Measurements from ENCODE around the gene HELZ2.

Gene HELZ2

DNA sequence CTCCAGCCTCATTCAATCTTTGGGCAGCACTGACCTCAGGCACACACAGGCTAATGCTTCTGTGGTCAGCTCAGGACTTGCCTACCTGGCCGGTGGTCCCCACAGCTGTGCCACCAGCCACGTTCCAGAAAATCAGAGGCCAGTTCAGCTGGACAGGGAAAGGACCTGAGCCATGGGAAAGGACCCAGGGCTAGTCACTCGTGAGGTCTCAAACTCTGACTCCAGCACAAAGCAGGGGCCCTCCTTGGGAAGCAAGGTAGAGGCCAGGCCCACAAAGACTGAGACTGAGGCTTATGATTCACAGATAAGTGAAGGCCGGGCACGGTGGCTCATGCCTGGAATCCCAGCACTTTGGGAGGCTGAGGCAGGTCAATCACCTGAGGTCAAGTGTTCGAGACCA, 22.4 kb upstream of the HELZ2 start:
- no peak for DNase-seq

DNA sequence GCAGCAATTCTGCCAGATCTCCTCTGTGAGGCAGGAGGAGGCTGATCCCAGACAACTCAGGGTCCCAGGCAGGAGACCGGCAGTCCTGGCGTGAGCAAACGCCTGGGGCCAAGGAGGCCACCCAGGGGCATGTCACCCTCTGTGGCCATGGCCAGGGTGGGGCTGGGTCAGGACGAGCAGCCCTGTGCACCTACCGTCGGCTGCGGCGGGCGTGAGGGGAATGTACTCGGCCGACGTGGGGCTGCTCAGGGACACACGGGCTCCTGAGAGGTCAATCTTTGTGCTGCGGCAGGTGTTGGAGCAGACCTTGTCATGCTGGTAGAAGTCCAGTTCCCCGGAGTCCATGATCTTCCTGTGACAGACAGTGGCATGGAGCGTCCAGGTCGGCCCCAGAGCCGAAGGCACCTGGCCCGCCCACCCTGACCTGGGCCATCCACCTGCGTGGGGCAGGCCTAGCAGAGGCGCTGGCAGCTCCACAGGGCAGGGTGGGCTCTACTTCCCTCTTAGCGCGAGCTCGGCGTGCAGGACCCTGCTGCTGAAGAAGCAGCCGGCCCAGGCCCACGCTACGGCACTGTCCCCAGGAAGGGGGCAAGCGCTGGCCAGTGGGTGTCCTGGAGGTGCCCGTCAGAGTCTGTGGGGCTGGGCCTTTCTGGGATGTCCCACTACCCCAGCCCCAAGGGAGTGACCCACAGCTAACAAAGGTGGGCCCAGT, 21.5 kb upstream of the HELZ2 start:
- no peak for DNase-seq

DNA sequence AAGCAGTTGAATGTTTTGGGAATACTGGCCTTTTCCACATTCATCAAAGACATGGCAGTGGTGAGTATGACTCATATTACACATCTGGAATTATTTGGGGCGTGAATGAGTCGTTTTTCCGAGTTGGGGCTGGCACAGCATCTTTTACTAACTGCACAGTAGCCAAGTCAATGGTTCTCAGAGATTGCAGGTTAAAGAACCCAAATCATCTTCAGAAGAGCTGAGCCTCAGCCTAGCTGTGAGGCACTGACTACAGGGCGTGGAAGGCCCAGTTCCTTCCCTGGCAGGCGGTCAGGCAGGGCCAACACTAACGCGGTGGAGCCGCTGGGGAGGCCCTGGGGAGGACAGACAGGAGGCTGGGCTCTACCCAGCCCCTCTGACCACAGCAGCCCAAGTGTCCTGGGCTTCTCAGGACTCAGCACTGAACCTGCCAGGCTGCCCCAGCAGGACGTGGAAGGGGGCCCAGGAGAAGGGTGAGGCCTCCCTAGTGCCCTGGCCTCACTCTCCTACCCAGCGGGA, 20.1 kb upstream of the HELZ2 start:
- DNase-seq = no peak

DNA sequence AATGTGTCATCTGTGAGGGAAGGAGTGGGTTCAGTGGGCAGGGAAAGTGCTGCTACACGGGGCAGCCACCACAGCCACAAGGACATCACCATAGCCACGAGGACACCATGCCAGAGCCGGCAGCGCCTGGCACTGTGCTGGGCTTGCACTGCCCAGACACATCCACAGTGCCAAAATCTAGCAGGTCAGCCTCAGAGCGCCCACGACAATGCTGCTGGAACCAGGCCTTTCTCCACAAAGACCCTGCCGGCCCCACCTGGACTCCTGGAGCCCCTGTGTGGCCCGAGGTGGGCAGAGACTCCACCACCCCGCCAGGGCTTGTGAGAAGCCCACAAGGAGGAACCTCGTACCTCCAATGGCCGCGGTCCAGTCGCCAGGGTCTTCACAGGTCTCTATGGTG, 18.6 kb upstream of the HELZ2 start:
- no peak for DNase-seq

DNA sequence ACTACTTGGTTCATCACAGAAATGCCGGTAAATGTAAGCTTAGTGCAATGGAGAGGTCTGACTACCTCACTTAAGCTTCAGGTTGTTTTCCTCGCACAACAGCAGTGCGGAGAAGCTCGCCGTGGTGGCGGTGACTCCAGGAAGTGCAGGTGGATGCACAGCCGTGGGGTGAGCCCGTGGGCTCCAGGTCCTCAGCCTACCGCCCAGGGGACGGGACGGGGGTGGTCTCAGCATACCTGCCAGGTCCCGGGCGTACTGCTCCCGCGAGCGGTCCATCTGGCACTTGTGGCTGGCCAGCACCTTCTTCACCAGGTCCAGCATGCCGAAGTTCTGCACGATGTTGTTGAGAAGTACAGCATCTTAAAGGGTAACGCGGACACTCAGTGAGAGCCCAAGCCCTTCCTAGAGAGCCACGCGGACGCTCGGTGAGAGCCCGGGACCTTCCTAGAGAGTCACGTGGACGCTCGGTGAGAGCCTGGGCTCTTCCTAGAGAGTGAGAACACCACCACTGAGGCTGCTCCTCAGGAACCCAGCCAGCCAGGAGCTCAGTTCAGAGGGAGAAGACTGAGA, 17.8 kb upstream of the HELZ2 start:
- no peak for DNase-seq

DNA sequence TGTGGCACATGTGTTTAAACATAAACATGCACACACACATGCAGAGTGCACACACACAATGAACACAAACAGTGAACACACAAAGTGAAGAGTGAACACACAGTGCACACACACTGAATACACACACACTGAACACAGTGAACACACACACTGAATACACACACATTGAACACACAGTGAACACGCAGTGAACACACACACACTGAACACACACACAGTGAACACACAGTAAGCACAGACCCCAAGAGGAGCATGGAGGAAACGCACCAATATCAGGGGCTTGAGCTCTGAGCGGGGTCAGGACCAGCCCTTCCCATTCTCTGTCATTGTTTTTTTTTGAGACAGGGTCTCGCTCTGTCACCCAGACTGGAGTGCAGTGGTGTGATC, 17.1 kb upstream of the HELZ2 start:
- DNase-seq = no peak

DNA sequence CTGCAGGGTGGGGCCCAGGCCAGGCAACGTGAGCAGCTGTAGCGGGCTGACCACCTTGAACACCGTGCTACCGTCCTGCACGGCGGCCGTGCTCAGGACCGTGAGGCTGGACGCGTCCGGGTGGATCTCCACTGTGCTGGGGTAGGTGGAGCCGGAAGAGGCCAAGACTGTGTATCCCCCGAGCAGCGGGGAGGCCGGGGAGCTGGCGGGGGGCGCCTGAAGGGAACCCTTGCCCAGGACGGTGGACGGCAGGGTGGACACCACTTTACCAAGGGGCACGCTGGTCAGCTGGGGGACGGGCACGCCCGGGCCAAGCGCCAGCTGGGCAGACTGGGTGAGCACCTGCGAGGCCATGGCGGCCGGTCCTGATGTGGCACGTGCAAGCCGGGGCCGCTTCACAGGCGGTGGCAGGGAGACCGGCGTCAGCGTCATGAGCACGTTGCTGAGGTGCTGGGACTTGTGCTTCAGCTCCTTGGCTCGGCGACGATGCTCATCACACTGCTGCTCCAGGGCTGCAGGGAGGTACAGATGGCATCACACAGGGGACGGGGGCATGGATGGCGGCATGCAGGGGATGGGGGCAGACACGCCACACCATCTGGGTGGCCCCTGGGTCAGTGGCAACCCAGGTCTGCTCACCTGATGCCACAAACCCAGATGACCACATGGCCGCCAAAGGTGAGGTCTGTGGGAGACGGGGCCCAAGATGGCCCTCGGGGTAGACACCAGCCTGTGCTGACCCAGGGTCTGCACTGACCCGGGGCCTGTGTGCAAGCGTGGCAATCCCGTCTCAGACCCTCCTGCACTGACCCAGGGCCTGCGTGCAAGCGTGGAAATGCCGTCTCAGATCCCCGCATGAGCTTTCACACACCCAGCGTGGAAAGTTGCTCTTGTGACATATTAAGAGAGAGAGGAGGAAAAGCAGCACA, 16.4 kb upstream of the HELZ2 start:
- DNase-seq = no peak

DNA sequence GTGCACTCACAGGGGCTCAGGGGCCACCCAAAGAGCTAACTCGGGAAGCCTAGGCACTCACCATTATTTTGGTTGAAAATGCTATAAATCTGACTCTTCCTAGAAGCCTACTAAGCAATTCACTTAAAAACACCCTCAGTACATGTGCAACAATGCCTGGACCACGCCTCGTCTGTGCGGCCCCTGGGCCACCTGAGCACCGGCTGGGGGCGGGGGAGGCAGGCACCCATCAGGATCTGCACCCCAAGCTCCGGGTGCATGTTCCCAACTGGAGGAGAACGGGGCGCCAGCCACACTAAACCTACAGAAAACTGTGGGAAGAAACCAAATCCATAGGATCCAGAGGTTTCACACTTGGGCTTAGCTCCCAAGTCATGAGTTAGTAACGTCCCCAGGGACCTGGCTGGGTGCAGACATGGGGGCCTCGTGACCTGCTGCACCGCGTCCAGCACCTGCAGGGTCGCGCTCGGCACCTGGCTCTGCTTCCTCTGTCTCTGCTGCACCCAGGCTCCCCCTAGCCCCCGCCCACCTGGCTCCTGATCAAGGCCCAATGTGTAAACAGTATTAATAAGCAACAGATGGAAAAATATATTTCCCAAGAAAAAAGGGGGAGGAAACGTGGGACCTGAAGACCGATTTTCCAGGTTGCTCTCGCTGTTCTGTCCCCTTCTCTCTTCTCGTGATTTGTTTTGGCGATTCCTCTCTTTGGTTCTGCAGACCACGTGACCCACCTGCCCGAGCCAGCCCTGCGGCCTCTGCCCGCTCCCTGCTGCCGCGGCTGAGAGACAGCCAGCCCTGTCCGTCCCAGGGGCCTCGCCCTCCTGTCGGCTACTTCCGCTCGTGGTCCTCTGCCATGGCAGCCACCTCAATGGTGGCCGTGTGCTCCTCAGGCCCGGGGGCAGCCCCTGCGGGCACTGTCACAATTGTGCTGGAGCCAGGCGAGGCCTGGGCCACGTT, 15.5 kb upstream of the HELZ2 start:
- no peak for DNase-seq

DNA sequence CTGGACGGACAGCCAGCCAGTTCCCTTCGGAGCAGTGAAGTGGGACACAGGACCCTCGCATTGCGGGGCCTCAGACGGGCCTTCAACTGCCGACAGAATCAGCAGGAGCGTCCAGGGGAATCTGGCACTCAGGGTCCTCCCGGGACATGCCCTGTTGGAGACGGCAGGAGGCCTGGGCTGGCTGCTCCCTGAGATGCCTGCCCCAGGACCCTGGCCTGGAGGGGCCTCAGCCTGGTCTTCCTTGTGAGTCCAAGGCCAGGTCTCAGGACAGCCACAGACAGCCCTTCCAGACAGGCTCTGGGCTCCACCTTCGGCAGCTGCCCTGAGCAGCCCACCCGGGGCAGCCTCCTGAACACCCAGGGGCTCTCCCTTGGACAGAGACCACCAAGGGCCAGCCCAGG, 14.6 kb upstream of the HELZ2 start:
- DNase-seq = no peak

DNA sequence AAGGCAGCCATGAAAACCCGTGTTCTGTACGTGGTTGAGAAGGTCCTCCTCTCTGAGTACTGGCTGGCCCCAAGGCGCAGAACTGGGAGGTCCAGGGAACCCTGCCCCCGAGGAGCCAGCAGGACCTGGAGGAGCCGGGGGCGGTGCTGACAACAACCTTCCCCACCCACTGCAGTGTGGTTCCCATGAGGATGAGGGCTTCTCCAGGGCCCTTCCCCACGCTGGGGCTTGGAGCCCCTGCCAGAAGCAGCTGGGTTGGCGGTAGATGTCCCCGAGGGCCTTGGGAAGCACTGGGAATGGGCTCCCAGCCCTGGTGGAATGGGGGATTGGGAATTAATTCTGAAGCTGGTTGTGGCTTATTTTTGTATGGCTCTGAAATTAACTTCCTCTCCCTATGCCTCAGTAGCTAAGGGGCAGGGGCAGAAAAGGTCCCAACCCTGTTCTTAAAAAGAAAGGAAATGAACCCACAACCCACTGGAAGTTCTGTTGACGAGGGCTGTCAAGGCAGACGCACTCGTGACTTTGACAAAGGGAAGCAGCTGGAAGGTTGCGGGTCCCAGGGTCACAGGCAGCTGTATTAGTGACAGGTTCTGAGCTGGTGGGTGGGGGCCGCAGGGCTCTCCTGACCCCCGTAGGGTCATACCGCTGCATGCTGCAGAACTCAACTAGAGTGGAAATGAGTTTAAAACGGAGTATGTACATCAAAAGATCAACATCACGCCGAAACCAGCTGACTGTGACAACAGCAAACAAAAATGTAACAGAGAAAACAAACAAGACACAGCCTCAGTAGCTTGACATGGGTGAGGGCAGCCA, 13.9 kb upstream of the HELZ2 start:
- no peak for DNase-seq

DNA sequence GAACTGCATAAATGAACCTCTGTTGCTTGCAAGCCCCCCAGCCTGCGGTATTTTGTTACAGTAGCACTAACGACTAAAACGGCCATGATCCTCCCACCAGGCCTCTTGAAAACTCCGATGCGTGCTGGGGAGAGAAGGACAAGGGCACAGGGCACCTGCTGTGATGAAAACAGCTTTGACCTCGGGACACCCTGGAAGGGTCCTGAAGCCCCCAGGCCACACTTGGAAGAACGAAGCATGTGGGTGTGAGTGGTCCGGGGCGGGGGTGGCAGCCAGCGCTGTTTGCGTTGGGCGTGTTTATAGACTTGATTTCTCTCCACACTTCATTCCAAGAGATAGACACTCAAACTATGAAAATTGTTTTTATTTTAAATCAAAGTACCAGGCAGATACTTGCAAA, 13.2 kb upstream of the HELZ2 start:
- no peak for DNase-seq

DNA sequence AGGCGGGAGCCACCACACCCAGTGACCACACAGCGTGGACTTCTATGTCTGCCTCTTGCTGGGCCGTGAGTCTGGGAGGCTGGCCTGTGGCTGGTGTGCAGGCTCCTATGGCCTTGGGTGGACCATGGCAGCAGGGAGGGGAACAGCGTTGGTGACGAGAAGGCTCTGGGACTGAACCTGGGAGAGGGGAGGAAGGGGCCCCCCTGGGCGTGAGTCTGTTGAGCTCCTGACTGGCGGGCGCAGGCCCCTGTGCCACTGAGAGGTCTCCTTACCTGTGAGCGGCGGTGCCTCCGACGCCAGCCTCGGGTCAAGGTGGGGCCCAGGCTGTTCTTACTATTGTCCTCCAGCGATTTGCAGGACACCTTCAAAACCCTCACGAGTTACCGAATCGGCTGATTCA, 12.8 kb upstream of the HELZ2 start:
- no peak for DNase-seq

DNA sequence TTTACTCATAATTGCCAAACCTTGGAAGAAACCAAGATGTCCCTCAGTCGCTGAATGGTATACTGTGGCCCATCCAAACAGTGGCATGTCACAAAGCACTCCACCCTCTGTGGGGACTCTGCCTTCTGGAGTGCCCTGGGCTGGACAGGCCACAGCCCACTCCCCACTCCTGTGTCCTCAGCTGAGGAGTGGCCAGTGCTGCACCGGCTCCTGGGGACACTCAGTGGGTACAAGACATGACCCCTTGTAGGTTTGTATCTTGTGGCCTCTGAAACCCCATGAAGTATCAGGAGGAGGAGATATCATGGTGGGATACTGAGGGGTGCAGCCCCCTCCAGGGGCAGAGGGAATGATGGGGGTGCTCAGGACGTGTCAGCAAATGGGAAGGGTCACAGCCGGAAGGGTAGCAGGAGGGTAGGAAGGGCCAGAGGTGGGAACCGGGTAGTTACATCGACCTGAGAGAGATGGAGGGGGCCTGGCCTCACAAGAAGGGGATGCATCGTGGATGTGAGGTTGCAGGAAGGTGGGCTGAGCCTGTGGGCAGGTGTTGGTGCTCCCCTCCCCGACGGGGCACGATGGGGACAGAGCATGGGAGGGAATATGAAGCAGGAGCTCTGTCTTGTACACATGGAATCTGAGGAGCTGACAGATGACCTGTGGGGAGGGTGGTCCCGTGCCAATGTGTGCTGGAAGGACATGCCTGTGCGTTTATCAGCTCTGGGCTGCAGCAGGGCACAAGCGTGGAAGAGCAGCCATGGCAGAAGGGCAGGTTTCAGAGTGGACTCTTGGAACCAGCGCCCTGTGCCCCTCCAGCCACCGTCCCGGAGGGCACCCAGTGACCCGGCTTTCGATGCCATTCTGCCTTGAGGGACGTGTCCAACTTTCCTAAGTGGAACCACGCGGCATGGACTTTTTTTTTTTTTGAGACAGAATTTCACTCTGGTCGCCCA, 11.9 kb upstream of the HELZ2 start:
- DNase-seq = no peak

DNA sequence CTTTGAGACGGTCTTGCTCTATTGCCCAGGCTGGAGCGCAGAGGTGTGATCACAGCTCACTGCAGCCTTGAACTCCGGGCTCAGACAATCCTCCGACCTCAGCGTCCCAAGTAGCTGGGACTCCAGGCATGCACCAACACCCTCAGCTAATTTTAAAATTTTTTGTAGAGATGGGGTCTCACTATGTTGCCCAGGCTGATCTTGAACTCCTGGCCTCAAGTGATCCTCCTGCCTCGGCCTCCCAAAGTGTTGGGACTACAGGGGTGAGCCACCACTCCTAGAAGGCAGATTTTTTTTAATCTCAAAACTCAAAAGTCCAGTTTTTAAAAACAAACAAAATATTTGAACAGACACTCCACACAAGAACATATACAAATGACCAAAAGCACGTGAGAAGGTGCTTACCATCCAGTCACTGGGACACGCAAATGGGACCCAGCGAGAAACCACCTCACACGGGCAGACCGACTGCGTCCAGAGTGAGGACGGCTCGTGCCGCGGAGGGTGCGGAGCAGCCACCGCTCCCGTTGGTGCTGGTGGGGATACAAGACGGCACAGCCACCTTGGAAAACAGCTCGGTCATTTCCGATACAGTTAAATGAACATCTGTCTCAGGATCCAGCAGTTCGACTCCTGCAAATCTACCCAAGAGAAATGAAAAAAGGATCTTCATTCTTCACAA, 8.5 kb upstream of the HELZ2 start:
- no peak for DNase-seq

DNA sequence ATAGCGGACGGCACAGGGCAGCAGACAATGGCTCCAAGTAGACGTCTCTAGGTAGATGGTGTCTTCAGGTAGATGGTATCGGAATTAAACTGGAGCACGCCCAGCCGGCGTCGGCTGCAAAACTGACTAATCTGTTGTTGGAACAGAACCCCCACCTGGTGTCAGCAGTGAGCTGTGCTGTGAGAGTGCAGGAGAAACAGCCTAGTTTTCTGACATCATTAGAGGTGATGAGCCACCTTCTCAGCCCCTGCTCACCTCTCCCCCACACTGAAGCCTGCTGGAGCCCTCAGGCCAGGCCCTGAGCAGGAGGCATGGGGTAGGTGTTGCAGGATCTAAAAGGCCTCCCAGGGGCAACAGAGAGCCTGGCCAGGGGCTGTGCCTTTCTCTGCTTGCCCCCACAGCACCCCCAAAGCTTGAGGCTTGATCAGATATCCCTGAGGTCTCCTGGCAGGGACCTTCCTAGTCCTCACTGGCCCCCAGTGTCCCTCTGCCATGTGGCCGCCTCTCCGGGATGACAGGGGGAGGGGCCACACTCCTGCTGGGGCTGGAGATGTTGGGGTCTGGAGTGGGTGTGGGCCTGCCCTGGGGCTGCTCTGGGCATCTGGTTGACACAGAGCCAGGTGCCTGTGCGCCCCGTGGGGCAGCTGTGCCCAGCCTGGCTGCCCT, 6.9 kb upstream of the HELZ2 start:
- DNase-seq = no peak

DNA sequence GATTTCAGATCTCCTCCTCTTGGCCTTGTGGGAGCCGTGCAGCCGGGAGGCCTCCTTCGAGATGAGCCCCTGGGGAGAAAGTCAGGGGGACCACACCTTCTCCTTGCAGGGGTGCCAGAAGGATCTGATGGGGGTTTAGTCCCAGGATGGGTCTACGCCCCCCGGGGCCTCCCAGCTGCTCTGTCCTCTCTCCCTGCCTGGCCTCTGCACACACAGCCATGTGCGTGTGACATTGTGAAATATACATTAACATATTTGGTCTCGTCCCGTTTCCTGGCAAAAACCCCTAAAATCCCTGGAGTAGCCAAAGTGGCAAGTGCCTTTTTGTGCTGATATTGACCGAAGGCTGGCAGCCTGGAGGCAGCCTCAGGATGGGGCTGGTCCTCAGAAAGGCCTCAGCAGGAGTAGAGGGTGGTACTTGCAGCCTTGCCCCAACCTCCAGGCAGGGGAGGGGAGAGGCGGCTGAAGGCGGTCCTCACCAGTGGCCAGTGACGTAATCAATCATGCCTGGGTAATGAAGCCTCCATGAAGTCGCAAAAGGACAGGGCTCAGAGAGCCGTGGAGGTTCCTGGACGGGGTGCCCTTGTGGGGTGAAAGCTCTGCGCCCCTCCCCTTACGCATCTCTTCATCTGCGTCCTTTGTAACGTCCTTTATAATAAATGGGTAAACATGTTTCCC, 5.1 kb upstream of the HELZ2 start:
- no peak for DNase-seq

DNA sequence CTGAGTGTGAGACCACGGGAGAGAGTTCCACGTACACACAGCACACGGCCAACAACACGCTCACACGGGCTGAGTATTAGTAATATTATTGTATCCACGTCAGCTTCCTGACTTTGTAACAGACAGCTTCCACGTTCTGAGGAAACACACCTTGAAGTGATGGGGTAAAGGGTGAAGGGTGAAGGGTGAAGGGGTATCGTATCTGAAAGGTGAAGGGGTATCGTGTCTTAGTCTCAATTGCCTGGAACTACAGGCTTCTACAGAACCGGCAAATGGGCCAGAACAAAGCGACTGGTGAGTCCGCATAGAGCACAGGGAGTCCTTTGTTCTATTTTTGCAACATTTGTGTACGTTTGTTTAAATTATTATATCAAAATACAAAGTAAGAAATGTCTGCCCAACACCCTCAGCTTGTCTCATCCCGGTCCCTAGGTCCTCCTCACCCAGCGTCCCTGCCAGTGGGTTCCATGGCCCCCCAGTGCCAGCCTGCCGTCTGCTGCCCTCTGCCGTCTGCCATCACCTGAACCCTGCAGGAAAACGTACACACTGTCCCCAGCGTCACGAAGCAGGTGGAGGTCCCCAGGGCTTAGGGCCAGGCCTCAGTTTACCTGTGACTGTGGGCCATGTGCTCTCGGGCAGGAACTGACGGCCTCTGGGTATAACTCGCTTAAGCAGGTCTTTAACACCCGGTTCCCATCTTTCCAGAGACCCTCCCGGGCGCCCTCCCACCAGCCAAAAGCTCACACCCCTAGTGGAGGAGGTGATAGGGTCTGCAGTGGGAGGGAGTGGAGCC, 4.4 kb upstream of the HELZ2 start:
- no peak for DNase-seq

Measured in GF-D8 (cell line).